Measurements from ENCODE around the gene FBN3. TPM values are rescaled to one million over a fixed set of nuclear protein-coding genes. Genes with fewer than 3 reads are reported as not detected.

FBN3 gene
- total RNA-seq, 1 experiment from 2014 or later, result 13.7 TPM

DNA sequence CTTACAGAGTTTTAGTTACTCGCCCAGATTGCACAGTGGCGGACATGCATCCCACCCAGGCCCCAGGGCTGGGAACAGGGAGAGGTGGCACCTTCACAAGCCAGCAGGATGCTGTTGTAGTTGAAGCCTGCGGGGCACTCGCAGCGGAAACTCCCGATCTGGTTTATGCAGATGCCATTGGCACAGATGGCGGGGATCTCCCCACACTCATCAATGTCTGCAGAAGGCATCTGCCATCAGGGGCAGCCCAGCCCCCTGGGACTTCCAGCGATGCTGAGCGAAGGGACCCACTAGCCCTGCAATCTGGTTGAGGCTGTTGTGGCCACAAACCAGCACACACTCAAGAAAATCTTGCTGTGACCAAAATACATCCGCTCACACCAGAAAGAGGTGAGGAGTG lies 52.2 kb downstream of the FBN3 start:
- peaks cover 29% of the 10 kb centered on the region for H3K36me3 ChIP-seq (replicated peaks; ENCODE audit: control insufficient read depth, insufficient read depth, low read length)
- no peak overlapping the region for H3K4me3 ChIP-seq (ENCODE audit: insufficient read depth, low read depth, low read length)
- DNase-seq, result no peak
- no peaks in the 10 kb centered on the region for H3K27me3 ChIP-seq (ENCODE audit: control insufficient read depth, insufficient read depth, low read length)

DNA sequence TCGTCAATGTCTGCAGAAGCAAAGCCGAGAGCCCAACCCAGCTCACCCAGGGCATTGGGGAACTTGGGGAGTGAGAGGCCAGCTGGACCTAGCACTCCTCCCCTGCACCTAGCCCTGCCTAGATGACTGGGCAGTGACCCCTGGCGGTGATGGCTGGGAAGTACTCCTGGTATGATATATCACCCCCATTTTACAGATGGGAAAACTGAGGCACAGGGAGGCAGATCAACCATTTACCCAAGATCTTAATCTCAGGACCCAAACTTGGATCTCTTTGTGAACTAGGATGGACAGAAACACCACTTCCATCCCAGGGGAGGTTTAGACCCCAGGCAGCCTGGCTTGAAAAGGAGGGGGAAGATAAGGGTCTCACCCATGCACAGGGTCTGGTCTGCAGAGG lies 53.3 kb downstream of the FBN3 start:
- no peak overlapping the region for H3K4me3 ChIP-seq (ENCODE audit: insufficient read depth, low read depth, low read length)
- H3K36me3 ChIP-seq (replicated peaks; ENCODE audit: control insufficient read depth, insufficient read depth, low read length), result peaks cover 30% of the 10 kb centered on the region
- peak; percentile 29 for DNase-seq
- H3K27me3 ChIP-seq (ENCODE audit: control insufficient read depth, insufficient read depth, low read length), result no peaks in the 10 kb centered on the region

DNA sequence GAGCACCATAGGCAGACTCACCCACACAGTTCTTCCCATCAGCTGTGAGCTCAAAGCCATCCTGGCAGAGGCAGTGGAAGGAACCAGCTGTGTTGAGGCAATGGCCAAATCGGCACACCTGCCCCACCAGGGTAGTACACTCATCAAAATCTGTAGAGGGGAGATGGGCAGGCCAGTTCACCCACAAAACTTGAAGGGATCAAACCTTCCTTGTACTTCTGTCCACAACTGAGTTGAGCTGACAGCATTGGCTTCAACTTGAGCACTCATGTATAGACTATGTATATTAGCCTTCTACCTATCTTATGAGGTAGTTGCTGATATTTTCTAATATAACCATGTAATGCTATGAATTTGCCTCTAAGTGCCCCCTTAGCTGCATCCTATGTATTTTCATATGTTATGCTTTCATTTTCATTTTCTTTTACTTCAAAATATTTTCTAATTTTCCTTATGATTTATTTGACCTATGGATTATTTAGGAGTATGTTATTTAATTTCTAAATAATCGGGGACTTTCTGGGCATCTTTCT lies 54.0 kb downstream of the FBN3 start:
- Histone ChIP-seq H3K36me3 (replicated peaks; ENCODE audit: control insufficient read depth, insufficient read depth, low read length) (peaks cover 35% of the 10 kb centered on the region), H3K4me3 (ENCODE audit: insufficient read depth, low read depth, low read length) (no peak overlapping the region), H3K27me3 (ENCODE audit: control insufficient read depth, insufficient read depth, low read length) (no peaks in the 10 kb centered on the region)
- DNase-seq, result no peak

DNA sequence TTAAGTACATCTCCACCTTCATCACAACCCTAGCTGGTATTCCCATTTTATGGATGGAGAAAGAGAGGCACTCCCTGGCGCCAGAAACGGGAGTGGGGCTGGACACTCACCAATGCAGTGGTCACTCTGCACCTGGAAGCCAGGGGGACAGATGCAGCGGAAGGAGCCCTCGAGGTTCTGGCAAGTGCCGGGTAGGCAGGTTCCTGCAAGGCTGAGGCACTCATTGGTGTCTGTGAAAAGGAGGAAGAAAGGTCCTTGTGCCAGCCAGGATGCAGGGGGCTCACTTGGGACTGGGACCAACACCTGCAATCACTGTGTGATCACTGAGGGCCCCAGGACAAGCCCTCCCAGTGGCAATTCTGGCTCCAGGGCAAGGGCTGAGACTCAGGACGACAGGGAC lies 55.1 kb downstream of the FBN3 start:
- H3K4me3 ChIP-seq (ENCODE audit: insufficient read depth, low read depth, low read length), result no peak overlapping the region
- H3K36me3 ChIP-seq (replicated peaks; ENCODE audit: control insufficient read depth, insufficient read depth, low read length), result peaks cover 40% of the 10 kb centered on the region
- DNase-seq, result no peak
- H3K27me3 ChIP-seq (ENCODE audit: control insufficient read depth, insufficient read depth, low read length), result no peaks in the 10 kb centered on the region

DNA sequence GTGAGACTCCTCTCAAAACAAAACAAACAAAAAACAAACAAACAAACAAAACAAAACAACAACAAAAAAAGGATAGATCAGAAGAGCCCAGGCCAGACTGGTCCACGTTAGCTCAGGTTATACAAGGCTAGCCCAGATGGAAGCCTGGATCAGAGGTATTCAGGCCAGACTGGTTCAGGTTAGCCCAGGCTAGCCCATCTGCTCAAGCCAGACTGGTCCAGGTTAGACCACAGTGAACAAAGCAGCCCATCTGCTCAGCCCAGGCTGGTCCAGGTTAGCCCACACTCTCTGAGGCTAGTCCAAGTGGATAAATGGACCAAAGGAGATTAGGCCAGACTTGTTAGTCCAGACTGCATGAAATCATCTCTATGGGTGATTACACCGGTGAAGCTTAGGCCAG lies 55.7 kb downstream of the FBN3 start:
- H3K36me3 ChIP-seq (replicated peaks; ENCODE audit: control insufficient read depth, insufficient read depth, low read length), result peaks cover 46% of the 10 kb centered on the region
- no peaks in the 10 kb centered on the region for H3K27me3 ChIP-seq (ENCODE audit: control insufficient read depth, insufficient read depth, low read length)
- no peak for DNase-seq
- no peak overlapping the region for H3K4me3 ChIP-seq (ENCODE audit: insufficient read depth, low read depth, low read length)

DNA sequence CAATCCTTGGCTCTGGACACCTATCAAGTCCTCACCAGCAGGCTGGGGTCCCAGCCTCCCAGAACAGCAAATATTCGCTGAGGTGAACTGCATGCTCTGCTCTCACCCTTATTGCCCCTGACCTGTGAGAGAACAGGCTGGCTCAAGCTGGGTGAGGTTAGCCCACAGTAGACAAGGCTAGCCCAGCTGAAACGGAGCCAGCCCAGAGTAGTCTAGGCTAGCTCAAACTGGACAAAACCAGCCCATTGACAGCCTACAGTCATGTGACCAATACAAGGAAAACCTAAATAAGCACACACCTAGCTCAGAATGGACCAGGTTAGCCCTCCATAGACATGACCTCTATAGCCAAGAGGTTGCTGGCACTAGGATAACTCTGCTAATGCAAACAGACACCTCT lies 58.4 kb downstream of the FBN3 start:
- H3K36me3 ChIP-seq (replicated peaks; ENCODE audit: control insufficient read depth, insufficient read depth, low read length), result peaks cover 43% of the 10 kb centered on the region
- no peaks in the 10 kb centered on the region for H3K27me3 ChIP-seq (ENCODE audit: control insufficient read depth, insufficient read depth, low read length)
- DNase-seq, result no peak
- H3K4me3 ChIP-seq (ENCODE audit: insufficient read depth, low read depth, low read length), result no peak overlapping the region

DNA sequence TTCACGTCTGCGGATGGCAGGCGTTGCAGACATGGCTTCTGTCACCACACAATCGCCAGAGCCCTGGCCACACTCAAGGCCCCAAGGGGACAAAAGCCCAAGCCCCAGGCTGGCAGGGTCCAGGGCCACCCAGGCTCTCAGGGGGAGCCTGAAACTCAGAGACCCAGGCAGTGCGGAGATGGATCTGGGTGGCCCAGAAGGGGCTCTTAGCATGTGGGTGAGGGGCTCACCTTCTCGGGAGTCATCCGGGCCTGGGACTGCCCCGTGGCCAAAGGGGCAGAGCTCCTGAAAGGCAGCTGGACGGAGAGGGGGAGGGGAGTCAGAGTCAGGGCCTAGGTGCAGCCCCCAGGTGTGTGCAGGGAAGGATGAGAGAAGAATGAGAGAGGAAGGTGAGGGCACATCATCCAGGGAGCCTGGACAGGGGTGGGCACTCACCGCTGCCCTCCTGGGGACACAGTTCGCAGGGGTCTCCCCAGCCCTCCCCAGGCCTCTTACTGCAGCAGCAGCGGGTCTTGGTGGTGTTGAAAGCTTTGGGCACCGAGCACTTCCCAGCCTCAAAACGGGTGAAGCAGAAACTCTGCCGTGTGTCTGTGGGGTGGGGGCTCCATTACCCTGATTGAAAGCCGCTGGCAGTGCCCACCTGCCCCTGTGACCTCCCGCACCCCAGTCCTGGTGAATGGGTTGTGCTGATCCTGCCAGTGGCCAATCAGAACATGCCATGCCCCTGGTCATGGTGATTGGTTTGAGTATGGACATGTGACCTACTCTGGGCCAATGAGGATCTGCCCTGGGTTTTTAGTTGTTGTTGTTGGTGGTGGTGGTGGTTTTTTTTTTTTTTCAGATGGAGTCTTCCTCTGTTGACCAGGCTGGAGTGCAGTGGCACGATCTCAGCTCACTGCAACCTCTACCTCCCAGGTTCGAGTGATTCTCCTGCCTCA lies 59.5 kb downstream of the FBN3 start:
- H3K36me3 ChIP-seq (replicated peaks; ENCODE audit: control insufficient read depth, insufficient read depth, low read length), result peaks cover 36% of the 10 kb centered on the region
- no peaks in the 10 kb centered on the region for H3K27me3 ChIP-seq (ENCODE audit: control insufficient read depth, insufficient read depth, low read length)
- no peak overlapping the region for H3K4me3 ChIP-seq (ENCODE audit: insufficient read depth, low read depth, low read length)
- DNase-seq, result no peak

DNA sequence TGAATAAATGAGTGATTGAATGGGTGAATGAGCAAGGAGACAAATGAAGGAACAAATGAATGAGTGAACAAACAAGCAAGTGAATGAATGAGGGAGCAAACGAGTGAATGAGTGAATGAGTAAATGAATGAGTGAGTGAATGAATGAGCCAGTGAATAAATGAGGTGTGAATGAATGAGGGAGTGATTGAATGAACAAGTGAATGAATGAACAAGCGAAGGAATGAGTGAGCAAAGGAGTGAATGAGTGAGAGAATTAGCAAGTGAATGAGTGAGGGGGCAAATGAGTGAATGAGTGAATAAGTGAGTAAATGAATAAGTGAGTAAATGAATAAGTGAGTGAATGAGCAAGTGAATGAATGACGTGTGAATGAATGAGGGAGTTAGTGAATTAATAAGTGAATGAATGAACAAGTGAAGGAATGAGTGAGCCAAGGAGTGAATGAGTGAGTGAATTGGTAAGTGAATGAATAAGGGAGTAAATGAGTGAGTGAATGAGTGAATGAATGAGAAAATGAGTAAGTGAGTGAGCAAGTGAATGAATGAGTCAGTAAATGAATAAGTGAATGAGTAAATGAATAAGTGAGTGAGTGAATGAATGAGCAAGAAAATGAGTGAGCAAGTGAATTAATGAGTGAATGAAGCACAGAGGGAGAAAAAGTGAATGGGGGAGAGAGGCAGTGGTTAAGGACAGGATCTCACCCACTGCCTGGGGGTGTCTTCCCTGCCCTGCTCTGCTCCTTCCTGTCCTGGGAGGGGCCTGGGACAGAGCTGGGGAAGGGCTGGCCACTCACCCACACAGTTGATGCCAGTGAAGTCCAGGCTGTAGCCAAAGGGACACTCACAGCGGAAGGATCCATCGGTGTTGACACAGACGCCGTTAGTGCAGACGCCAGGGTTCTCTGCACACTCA lies 60.4 kb downstream of the FBN3 start:
- H3K27me3 ChIP-seq (ENCODE audit: control insufficient read depth, insufficient read depth, low read length), result no peaks in the 10 kb centered on the region
- peaks cover 31% of the 10 kb centered on the region for H3K36me3 ChIP-seq (replicated peaks; ENCODE audit: control insufficient read depth, insufficient read depth, low read length)
- DNase-seq, result no peak
- H3K4me3 ChIP-seq (ENCODE audit: insufficient read depth, low read depth, low read length), result no peak overlapping the region

DNA sequence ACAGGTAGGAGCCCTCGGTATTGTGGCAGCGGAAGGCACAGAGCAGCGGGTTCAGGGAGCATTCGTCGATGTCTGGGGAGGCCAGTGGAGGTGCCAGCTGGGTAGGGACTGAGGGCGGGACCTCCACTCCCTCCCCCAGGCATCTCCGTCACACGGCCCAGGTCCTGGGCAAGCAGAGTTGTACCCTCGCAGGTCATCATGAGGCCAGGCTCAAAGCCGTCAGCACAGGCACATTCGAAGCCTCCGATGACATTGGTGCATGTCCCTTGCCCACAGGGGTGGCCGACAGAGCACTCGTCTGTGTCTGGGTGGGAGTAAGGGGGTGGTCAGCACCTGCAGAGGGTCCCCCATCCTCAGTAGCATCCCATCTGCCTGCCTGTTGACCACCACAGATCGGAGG lies 61.5 kb downstream of the FBN3 start:
- Histone ChIP-seq H3K27me3 (ENCODE audit: control insufficient read depth, insufficient read depth, low read length) (no peaks in the 10 kb centered on the region), H3K36me3 (replicated peaks; ENCODE audit: control insufficient read depth, insufficient read depth, low read length) (peaks cover 29% of the 10 kb centered on the region), H3K4me3 (ENCODE audit: insufficient read depth, low read depth, low read length) (no peak overlapping the region)
- no peak for DNase-seq

DNA sequence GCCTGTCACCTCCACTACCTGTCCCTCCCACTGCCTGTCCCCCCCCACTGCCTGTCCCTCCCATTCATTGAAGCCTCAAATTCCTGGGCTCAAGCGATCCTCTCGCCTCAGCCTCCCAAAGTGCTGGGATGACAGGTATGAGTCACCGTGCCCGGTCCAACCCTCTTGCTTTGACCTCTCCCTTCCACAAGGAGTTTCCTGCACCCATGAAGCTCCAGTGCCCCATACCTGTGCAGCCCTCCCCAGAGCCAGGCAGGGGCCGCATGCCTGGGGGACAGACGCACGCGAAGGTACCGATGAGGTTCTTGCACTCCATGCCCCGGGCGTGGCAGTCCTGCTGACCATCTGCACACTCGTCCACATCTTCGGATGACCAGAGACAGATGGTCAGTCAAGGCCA lies 62.5 kb downstream of the FBN3 start:
- no peak overlapping the region for H3K4me3 ChIP-seq (ENCODE audit: insufficient read depth, low read depth, low read length)
- no peak for DNase-seq
- H3K36me3 ChIP-seq (replicated peaks; ENCODE audit: control insufficient read depth, insufficient read depth, low read length), result peaks cover 29% of the 10 kb centered on the region
- no peaks in the 10 kb centered on the region for H3K27me3 ChIP-seq (ENCODE audit: control insufficient read depth, insufficient read depth, low read length)

DNA sequence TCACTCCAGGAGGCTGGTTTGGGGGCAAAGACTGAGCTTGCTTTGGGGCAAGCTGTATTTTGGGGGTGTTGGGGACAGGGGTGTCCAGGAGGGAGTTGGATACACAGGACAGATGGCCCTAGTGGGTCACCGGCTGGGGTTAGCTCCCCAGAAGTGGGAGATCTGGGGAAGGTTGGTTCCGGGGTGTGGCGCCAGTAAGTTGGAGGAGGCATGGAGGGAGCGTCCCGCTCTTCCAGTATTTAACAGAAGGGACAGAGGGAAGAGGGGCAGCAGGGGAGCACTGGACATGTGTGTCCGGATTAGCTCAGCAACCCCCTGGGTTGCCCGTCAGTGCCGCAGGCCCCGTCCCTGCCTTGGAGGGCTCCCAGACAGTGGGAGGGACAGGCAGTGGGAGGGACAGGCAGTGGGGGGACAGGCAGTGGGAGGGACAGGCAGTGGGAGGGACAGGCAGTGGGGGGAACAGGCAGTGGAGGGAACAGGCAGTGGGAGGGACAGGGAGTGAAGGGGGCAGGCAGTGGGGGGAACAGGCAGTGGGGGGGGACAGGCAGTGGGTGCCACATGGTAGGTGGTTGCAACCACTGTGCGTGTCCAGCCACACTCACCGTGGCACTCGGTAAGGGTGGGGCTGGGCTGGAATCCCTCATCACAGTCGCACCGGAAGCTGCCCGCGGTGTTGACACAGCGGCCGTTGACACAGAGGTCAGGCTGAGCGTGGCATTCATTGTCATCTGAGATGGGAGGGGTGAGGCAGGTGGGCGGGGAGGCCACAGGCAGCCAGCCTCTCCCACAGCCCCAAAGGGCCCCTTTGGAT lies 63.6 kb downstream of the FBN3 start:
- peak; percentile 71 for DNase-seq
- Histone ChIP-seq H3K27me3 (ENCODE audit: control insufficient read depth, insufficient read depth, low read length) (no peaks in the 10 kb centered on the region), H3K4me3 (ENCODE audit: insufficient read depth, low read depth, low read length) (no peak overlapping the region), H3K36me3 (replicated peaks; ENCODE audit: control insufficient read depth, insufficient read depth, low read length) (peaks cover 25% of the 10 kb centered on the region)

DNA sequence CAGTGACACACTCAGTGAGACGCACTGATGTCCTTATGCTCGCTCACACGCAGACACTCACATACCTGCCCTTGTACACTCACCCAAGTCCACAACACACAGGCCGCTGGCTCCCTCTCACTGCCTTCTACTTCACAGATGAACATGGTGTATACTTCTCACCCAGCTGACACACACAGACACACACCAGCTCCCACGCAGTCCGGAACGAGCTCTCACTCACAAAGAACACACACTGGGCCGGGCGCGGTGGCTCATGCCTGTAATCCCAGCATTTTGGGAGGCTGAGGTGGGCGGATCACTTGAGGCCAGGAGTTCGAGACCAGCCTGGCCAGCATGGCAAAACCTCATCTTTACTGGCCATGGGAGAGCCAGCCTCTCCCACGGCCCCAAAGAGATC lies 65.2 kb downstream of the FBN3 start:
- Histone ChIP-seq H3K36me3 (replicated peaks; ENCODE audit: control insufficient read depth, insufficient read depth, low read length) (peaks cover 16% of the 10 kb centered on the region), H3K27me3 (ENCODE audit: control insufficient read depth, insufficient read depth, low read length) (no peaks in the 10 kb centered on the region)
- no peak for DNase-seq

DNA sequence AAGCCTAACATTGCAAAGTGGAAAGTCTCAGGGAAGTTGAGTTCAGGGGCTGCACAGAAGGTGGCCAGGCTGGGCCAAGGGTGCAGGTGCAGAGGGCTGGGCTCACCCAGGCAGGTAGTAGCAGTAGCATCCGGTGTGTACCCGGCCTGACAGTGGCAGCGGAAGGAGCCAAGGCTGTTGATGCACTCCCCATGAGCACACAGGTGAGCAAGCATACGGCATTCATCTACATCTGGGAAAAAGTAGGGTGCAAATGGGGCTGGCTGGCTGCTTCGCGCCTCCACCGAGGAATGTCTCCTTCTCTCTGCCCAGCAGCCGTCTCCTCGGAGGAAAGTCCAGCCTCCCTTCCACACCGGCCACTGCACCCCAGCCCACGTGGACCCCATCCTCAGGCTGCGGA lies 66.3 kb downstream of the FBN3 start:
- no peak for DNase-seq
- Histone ChIP-seq H3K4me3 (ENCODE audit: insufficient read depth, low read depth, low read length) (no peak overlapping the region), H3K27me3 (ENCODE audit: control insufficient read depth, insufficient read depth, low read length) (no peaks in the 10 kb centered on the region), H3K36me3 (replicated peaks; ENCODE audit: control insufficient read depth, insufficient read depth, low read length) (peaks cover 7% of the 10 kb centered on the region)

More for the DNA sequence above, 65.2 kb downstream of the FBN3 start:
- H3K4me3 ChIP-seq (ENCODE audit: insufficient read depth, low read depth, low read length), result no peak overlapping the region
